OCI-LY1 (cell line): ENCODE measurements around the gene SIAE.
A peak's percentile ranks its signal among the peaks of the same experiment; 100 is the strongest.

Experiments used
- H2AFZ ChIP-seq: fragments of 200-600 bp; sonication (generic), shearing (Covaris generic); 2 replicates; pipeline ENCODE4 v1.6.0; 2014; ENCODE audit warnings: antibody characterized with exemption, mild to moderate bottlenecking, low read length
- H3F3A ChIP-seq: fragments of 200-600 bp; sonication (generic), shearing (Covaris generic); 2 replicates; pipeline ENCODE4 v1.6.0; 2014; ENCODE audit warnings: mild to moderate bottlenecking, antibody characterized with exemption, low read length, moderate library complexity; ENCODE audit not compliant: insufficient read depth
- H3K27ac ChIP-seq: fragments of 200-600 bp; sonication (generic); 2 replicates; pipeline ENCODE4 v1.5.1; 2014; ENCODE audit warnings: low read length, mixed run types, mild to moderate bottlenecking, low read depth; ENCODE audit not compliant: poor library complexity, severe bottlenecking
- H3K27me3 ChIP-seq: fragments of 200-600 bp; sonication (generic); 2 replicates; pipeline ENCODE4 v1.6.0; 2014; ENCODE audit warnings: antibody characterized with exemption, mild to moderate bottlenecking, low read length, moderate library complexity; ENCODE audit not compliant: insufficient read depth
- H3K36me3 ChIP-seq: fragments of 200-600 bp; sonication (generic); 2 replicates; pipeline ENCODE4 v1.6.1; 2014; ENCODE audit warnings: mild to moderate bottlenecking, antibody characterized with exemption, low read length, moderate library complexity, mixed read lengths; ENCODE audit not compliant: insufficient read depth
- H3K4me1 ChIP-seq: fragments of 200-600 bp; sonication (generic); 2 replicates; pipeline ENCODE4 v1.5.1; 2014; ENCODE audit warnings: mild to moderate bottlenecking, low read length, moderate library complexity; ENCODE audit not compliant: insufficient read depth, severe bottlenecking
- H3K4me2 ChIP-seq: fragments of 200-600 bp; sonication (generic), shearing (Covaris generic); 2 replicates; pipeline ENCODE4 v1.6.1; 2014; ENCODE audit warnings: low read length
- H3K4me3 ChIP-seq: fragments of 200-600 bp; sonication (generic); 2 replicates; pipeline ENCODE4 v1.5.1; 2014; ENCODE audit warnings: low read length, low read depth, mild to moderate bottlenecking, mixed read lengths; ENCODE audit not compliant: poor library complexity, severe bottlenecking
- H3K79me2 ChIP-seq: fragments of 200-600 bp; shearing (Covaris generic); 2 replicates; pipeline ENCODE4 v1.6.1; 2016; ENCODE audit warnings: mixed run types, low read length, mixed read lengths; ENCODE audit not compliant: insufficient read depth
- H3K9ac ChIP-seq: fragments of 200-600 bp; sonication (generic), shearing (Covaris generic); 2 replicates; pipeline ENCODE4 v1.6.1; 2014; ENCODE audit warnings: mild to moderate bottlenecking, low read length, mixed read lengths
- H3K9me2 ChIP-seq: fragments of 200-600 bp; sonication (generic), shearing (Covaris generic); 2 replicates; pipeline ENCODE4 v1.6.1; 2014; ENCODE audit warnings: low read depth, mild to moderate bottlenecking, low read length, mixed read lengths
- H3K9me3 ChIP-seq: fragments of 200-600 bp; shearing (Covaris generic); 2 replicates; pipeline ENCODE4 v1.6.1; 2014; ENCODE audit warnings: low read length, mixed read lengths
- H4K20me1 ChIP-seq: fragments of 200-600 bp; sonication (generic), shearing (Covaris generic); 2 replicates; pipeline ENCODE4 v1.6.0; 2016; ENCODE audit warnings: mild to moderate bottlenecking, low read length; ENCODE audit not compliant: insufficient read depth
- CTCF ChIP-seq: fragments of 200-600 bp; sonication (generic), shearing (Covaris generic); IDR thresholded peaks from 2 replicates; pipeline ENCODE4 v1.5.1; 2017; ENCODE audit warnings: mild to moderate bottlenecking, antibody characterized with exemption, low read length, moderate library complexity, mixed read lengths
- EZH2 ChIP-seq: fragments of 200-600 bp; sonication (generic), shearing (Covaris generic); IDR thresholded peaks from 2 replicates; pipeline ENCODE4 v1.8.0; 2017; ENCODE audit warnings: borderline replicate concordance, mixed run types, mild to moderate bottlenecking, antibody characterized with exemption, low read length, moderate library complexity, mixed read lengths

The SIAE gene

GRCh38 chr11:124672536-124673215, 863 bp downstream of the SIAE start:
- H3K27me3 ChIP-seq, result no peaks in the 10 kb centered on the region
- H3K27ac ChIP-seq, result no peak overlapping the region

GRCh38 chr11:124670732-124671131, 2.8 kb downstream of the SIAE start:
- H3K9me3 ChIP-seq, result no peaks in the 10 kb centered on the region
- no peaks in the 10 kb centered on the region for H4K20me1 ChIP-seq
- no peaks in the 10 kb centered on the region for H3K36me3 ChIP-seq
- H3F3A ChIP-seq, result no peaks in the 10 kb centered on the region
- H3K27ac ChIP-seq, result no peak overlapping the region
- H3K4me2 ChIP-seq, result no peak overlapping the region
- H3K4me1 ChIP-seq, result peaks cover 13% of the 10 kb centered on the region
- TF ChIP-seq EZH2 (no peak), CTCF (no peak)
- H2AFZ ChIP-seq, result no peak overlapping the region
- no peaks in the 10 kb centered on the region for H3K79me2 ChIP-seq
- H3K4me3 ChIP-seq, result no peak overlapping the region
- H3K27me3 ChIP-seq, result no peaks in the 10 kb centered on the region
- no peaks in the 10 kb centered on the region for H3K9me2 ChIP-seq
- H3K9ac ChIP-seq, result no peak overlapping the region

More at GRCh38 chr11:124672536-124673215, 863 bp downstream of the SIAE start:
- Histone ChIP-seq H4K20me1 (no peaks in the 10 kb centered on the region), H3K36me3 (no peaks in the 10 kb centered on the region), H3F3A (no peaks in the 10 kb centered on the region), H3K79me2 (no peaks in the 10 kb centered on the region), H3K9me3 (no peaks in the 10 kb centered on the region), H3K9me2 (no peaks in the 10 kb centered on the region), H2AFZ (no peak overlapping the region), H3K4me2 (peak overlapping the region; percentile 88), H3K4me1 (peaks cover 13% of the 10 kb centered on the region), H3K9ac (peak overlapping the region; percentile 77; the same call in 1 of the 2 replicates), H3K4me3 (peak overlapping the region; percentile 78)
- no peak for TF ChIP-seq EZH2
- TF ChIP-seq CTCF, result no peak

- Histone ChIP-seq H4K20me1 (no peaks in the 10 kb centered on the region), H3K9me3 (no peaks in the 10 kb centered on the region), H3K79me2 (no peaks in the 10 kb centered on the region), H3F3A (no peaks in the 10 kb centered on the region), H2AFZ (no peak overlapping the region), H3K27ac (no peak overlapping the region), H3K36me3 (no peaks in the 10 kb centered on the region), H3K4me1 (peaks cover 10% of the 10 kb centered on the region), H3K4me2 (no peak overlapping the region), H3K9me2 (no peaks in the 10 kb centered on the region), H3K27me3 (no peaks in the 10 kb centered on the region), H3K9ac (no peak overlapping the region), H3K4me3 (no peak overlapping the region)
- TF ChIP-seq EZH2 (no peak), CTCF (peak; percentile 54; the same call in 1 of the 2 replicates)
These were observed 4.3 kb downstream of the SIAE start for GRCh38 chr11:124669193-124669592.
